H1 (cell line): ENCODE measurements around the gene C11orf71.

Experiments
- CREB1 ChIP-seq: IDR thresholded peaks from 2 replicates; pipeline ENCODE4 v1.6.1; 2012; ENCODE audit warnings: inconsistent platforms
- CTCF ChIP-seq, 3 experiments: IDR thresholded peaks; 1 replicate in 2 of 3; 2 replicates in 1 of 3; pipeline versions ENCODE4 v1.5.1 to v1.6.1; 2011; ENCODE audit warnings: low read length in 3 of 3, mild to moderate bottlenecking in 3 of 3, inconsistent platforms in 2 of 3, low read depth in 1 of 3, moderate library complexity in 1 of 3; ENCODE audit not compliant: insufficient read depth in 1 of 3; ENCODE audit errors: control extremely low read depth in 1 of 3
- EP300 ChIP-seq, 2 experiments: IDR thresholded peaks; 1 replicate in 1 of 2; 2 replicates in 1 of 2; pipeline ENCODE4 v1.6.1; 2011 to 2012; ENCODE audit warnings: low read depth in 2 of 2, low read length in 2 of 2, mild to moderate bottlenecking in 2 of 2, borderline replicate concordance in 1 of 2, inconsistent platforms in 1 of 2, moderate library complexity in 1 of 2
- EZH2 ChIP-seq: fragments of 200-600 bp; sonication (generic); IDR thresholded peaks from 2 replicates; pipeline ENCODE4 v1.7.1; 2012; ENCODE audit warnings: low read depth, mild to moderate bottlenecking, moderate library complexity, low read length, inconsistent platforms; ENCODE audit not compliant: severe bottlenecking
- HDAC6 ChIP-seq: IDR thresholded peaks from one replicate; pipeline ENCODE4 v1.7.1; 2012; ENCODE audit warnings: low read depth, mild to moderate bottlenecking, inconsistent platforms, low read length, moderate library complexity
- POLR2A ChIP-seq, 2 experiments: IDR thresholded peaks; 1 replicate in 1 of 2; 2 replicates in 1 of 2; pipeline ENCODE4 v1.6.1; 2011; ENCODE audit warnings: low read depth in 2 of 2, low read length in 2 of 2, mild to moderate bottlenecking in 2 of 2; ENCODE audit errors: control extremely low read depth in 1 of 2
- POLR2AphosphoS5 ChIP-seq: IDR thresholded peaks from 2 replicates; pipeline ENCODE4 v1.6.1; 2011; ENCODE audit warnings: low read depth, low read length
- RBBP5 ChIP-seq: IDR thresholded peaks from 2 replicates; pipeline ENCODE4 v1.7.1; 2012; ENCODE audit warnings: low read depth, mild to moderate bottlenecking, inconsistent platforms, low read length, moderate library complexity, borderline replicate concordance
- SAP30 ChIP-seq: fragments of 300-600 bp; sonication (generic); IDR thresholded peaks from 2 replicates; pipeline ENCODE4 v1.7.1; 2012; ENCODE audit warnings: low read length, moderate library complexity, mild to moderate bottlenecking, inconsistent platforms; ENCODE audit not compliant: insufficient read depth, insufficient replicate concordance
- SIN3A ChIP-seq, 2 experiments: IDR thresholded peaks in 1 of 2; conservative IDR thresholded peaks in 1 of 2; 2 replicates each; pipeline ENCODE4 v1.6.1; 2011 to 2012; ENCODE audit warnings: low read length in 2 of 2, improper control_type of control experiment in 1 of 2, low read depth in 1 of 2, mild to moderate bottlenecking in 1 of 2
- TAF1 ChIP-seq: IDR thresholded peaks from 2 replicates; pipeline ENCODE4 v1.6.1; 2011; ENCODE audit warnings: mild to moderate bottlenecking, low read depth, low read length
- TAF7 ChIP-seq: optimal IDR thresholded peaks from 2 replicates; pipeline ENCODE3; 2011; ENCODE audit warnings: low read depth, mild to moderate bottlenecking, inconsistent platforms, low read length, moderate library complexity, borderline replicate concordance

GRCh38 chr11:114377612-114378267 lies 22.6 kb downstream of the C11orf71 start:
- TF ChIP-seq CTCF (IDR thresholded peaks at IDR 0.05; ENCODE audit: control extremely low read depth in 1 of 3, insufficient read depth in 1 of 3, low read depth in 1 of 3, low read length in 3 of 3) = no peak
- no peak for TF ChIP-seq TAF1
- TF ChIP-seq POLR2A (IDR thresholded peaks at IDR 0.05; ENCODE audit: control extremely low read depth in 1 of 2, low read depth in 2 of 2, low read length in 2 of 2) = no peak
- TF ChIP-seq EZH2 = no peak
- no peak for TF ChIP-seq SAP30
- no peak for TF ChIP-seq SIN3A (conservative IDR thresholded peaks at IDR 0.05 in 1 of 2, IDR thresholded peaks at IDR 0.05 in 1 of 2; ENCODE audit: low read depth in 1 of 2, low read length in 2 of 2)
- TF ChIP-seq POLR2AphosphoS5 = no peak
- TF ChIP-seq CREB1 = no peak
- TF ChIP-seq EP300 (IDR thresholded peaks at IDR 0.05; ENCODE audit: borderline replicate concordance in 1 of 2, low read depth in 2 of 2, low read length in 2 of 2) = no peak
- no peak for TF ChIP-seq TAF7
- no peak for TF ChIP-seq HDAC6
- no peak for TF ChIP-seq RBBP5
